B cell (primary cell): ENCODE measurements around the gene CIBAR2. TPM values are rescaled to one million over a fixed set of nuclear protein-coding genes. Genes with fewer than 3 reads are reported as not detected.

Source experiments
- ATAC-seq: fragments of 200-7000 bp; cut with Tn5 transposase; one replicate; pipeline ENCODE4 v1.10.0; 2021; ENCODE audit warnings: low read depth, mild to moderate bottlenecking, moderate number of reproducible peaks, moderate library complexity
- CTCF ChIA-PET: fragments of 350-600 bp; sonication (Branson Sonifier 250); formaldehyde crosslinking; loops from one replicate; lab custom pipeline; 2021; ENCODE audit warnings: antibody characterized with exemption, inconsistent platforms; lab: Charles Lee
- POLR2A ChIA-PET: fragments of 350-600 bp; sonication (Branson Sonifier 250); formaldehyde crosslinking; loops from one replicate; lab custom pipeline; 2021; ENCODE audit warnings: antibody characterized with exemption; lab: Charles Lee
- DNase-seq: peaks from one replicate; pipeline ENCODE4 v3.0.0; 2013
- H2AFZ ChIP-seq: 2 replicates; pipeline ENCODE4 v1.6.1; 2012; ENCODE audit warnings: mild to moderate bottlenecking, low read depth, low read length; ENCODE audit not compliant: insufficient read depth, poor library complexity, severe bottlenecking
- H3K27ac ChIP-seq, 2 donors: 1 replicate in 1 of 2; 2 replicates in 1 of 2; pipeline ENCODE4 v1.5.1; 2012 to 2013; ENCODE audit warnings: low read length in 2 of 2, mild to moderate bottlenecking in 2 of 2, moderate library complexity in 1 of 2
- H3K27me3 ChIP-seq, 4 experiments: fragments of 200-600 bp in 1 of 4; sonication (generic) in 1 of 4; replicated peaks in 1 of 4; 1 replicate in 2 of 4; 2 replicates in 2 of 4; pipeline versions ENCODE4 v1.6.1 to v1.7.0; 2013 to 2016; ENCODE audit warnings: low read length in 3 of 4, mild to moderate bottlenecking in 2 of 4, mixed read lengths in 1 of 4, moderate library complexity in 1 of 4; ENCODE audit not compliant: insufficient read depth in 4 of 4, control insufficient read depth in 3 of 4; ENCODE audit errors: control extremely low read depth in 1 of 4
- H3K36me3 ChIP-seq, 2 experiments: replicated peaks in 1 of 2; 1 replicate in 1 of 2; 2 replicates in 1 of 2; pipeline versions ENCODE4 v1.6.1 to v1.7.1; 2013; ENCODE audit warnings: low read length in 1 of 2; ENCODE audit not compliant: insufficient read depth in 2 of 2, control insufficient read depth in 1 of 2; ENCODE audit errors: control extremely low read depth in 1 of 2, extremely low read depth in 1 of 2
- H3K4me1 ChIP-seq, 2 donors: fragments of 200-600 bp in 1 of 2; sonication (generic) in 1 of 2; 1 replicate in 1 of 2; 2 replicates in 1 of 2; pipeline versions ENCODE4 v1.5.1 to v1.6.1; 2013 to 2017; ENCODE audit warnings: low read length in 2 of 2; ENCODE audit not compliant: control insufficient read depth in 2 of 2, insufficient read depth in 2 of 2
- H3K4me2 ChIP-seq: replicated peaks from 2 replicates; pipeline ENCODE3; 2012; ENCODE audit warnings: mild to moderate bottlenecking, low read depth, low read length; ENCODE audit not compliant: poor library complexity, severe bottlenecking
- H3K4me3 ChIP-seq, 5 experiments: fragments of 200-600 bp in 1 of 5; sonication (generic) in 1 of 5; 1 replicate in 3 of 5; 2 replicates in 2 of 5; pipeline versions ENCODE4 v1.5.1 to v1.7.0; 2011 to 2016; ENCODE audit warnings: low read length in 4 of 5, mild to moderate bottlenecking in 4 of 5, low read depth in 2 of 5, control low read depth in 1 of 5, moderate library complexity in 1 of 5; ENCODE audit not compliant: insufficient read depth in 1 of 5; ENCODE audit errors: control extremely low read depth in 1 of 5, extremely low read depth in 1 of 5
- H3K79me2 ChIP-seq: fragments of 200-600 bp; sonication (generic); one replicate; pipeline ENCODE4 v1.6.0; 2016; ENCODE audit warnings: low read length; ENCODE audit not compliant: control insufficient read depth, insufficient read depth
- H3K9ac ChIP-seq: fragments of 200-600 bp; sonication (generic); 2 replicates; pipeline ENCODE4 v1.6.1; 2017; ENCODE audit warnings: mild to moderate bottlenecking, low read length, moderate library complexity
- H3K9me3 ChIP-seq, 3 donors: one replicate each; pipeline versions ENCODE4 v1.6.1 to v1.7.1; 2013; ENCODE audit warnings: low read length in 2 of 3; ENCODE audit not compliant: control insufficient read depth in 2 of 3, insufficient read depth in 1 of 3; ENCODE audit errors: control extremely low read depth in 1 of 3
- H4K20me1 ChIP-seq: 2 replicates; pipeline ENCODE4 v1.6.0; 2012; ENCODE audit warnings: mild to moderate bottlenecking, low read length; ENCODE audit not compliant: insufficient read depth, control insufficient read depth, poor library complexity, severe bottlenecking
- H3K27ac Mint-ChIP-seq: one replicate; pipeline ENCODE4 v1.8.0; 2021; ENCODE audit warnings: mixed read lengths
- H3K27me3 Mint-ChIP-seq: one replicate; pipeline ENCODE4 v1.8.0; 2021; ENCODE audit warnings: mixed read lengths
- H3K4me1 Mint-ChIP-seq: one replicate; pipeline ENCODE4 v1.8.0; 2021; ENCODE audit warnings: mixed read lengths
- H3K4me3 Mint-ChIP-seq: one replicate; pipeline ENCODE4 v1.8.0; 2021; ENCODE audit warnings: mixed read lengths
- H3K9me3 Mint-ChIP-seq: one replicate; pipeline ENCODE4 v1.8.0; 2022; ENCODE audit warnings: mixed read lengths; ENCODE audit not compliant: insufficient read depth
- CTCF ChIP-seq: fragments of 200-600 bp; IDR thresholded peaks from one replicate; pipeline ENCODE4 v1.8.0; 2022; ENCODE audit warnings: antibody characterized with exemption, mild to moderate bottlenecking
- EZH2 ChIP-seq: IDR thresholded peaks from 2 replicates; pipeline ENCODE4 v1.6.1; 2012; ENCODE audit warnings: borderline replicate concordance, low read depth, mild to moderate bottlenecking, moderate library complexity, low read length; ENCODE audit not compliant: insufficient read depth, poor library complexity, severe bottlenecking
- WGBS: methylation state at CpG from one replicate; pipeline ENCODE4 v1.1.5; 2013; ENCODE audit warnings: missing lambda C conversion rate; ENCODE audit not compliant: insufficient coverage; 5-methylcytosine and 5-hydroxymethylcytosine counted together
- intact Hi-C: fragments of 100-400 bp; cut with micrococcal nuclease; formaldehyde crosslinking; loops from one replicate; pipeline ENCODE4 v1.10.0; 2022
- polyA plus RNA-seq: library from polyadenylated mRNA; depleted of rRNA; stranded (reverse); fragments of >200 nt; gene quantifications from 2 replicates; pipeline ENCODE4 v1.2.3, GENCODE V29; 2012
- total RNA-seq, 2 donors: library from RNA; stranded (reverse); fragments of 120-200 nt in 1 of 2; gene quantifications; 1 replicate in 1 of 2; 2 replicates in 1 of 2; pipeline versions ENCODE4 v1.2.3 to v1.2.4, GENCODE V29; 2013 to 2022

CIBAR2 gene
- total and polyA plus RNA-seq, 2 donors (not counting 1 experiment from before 2014, with no cell fraction given), result not detected

DNA sequence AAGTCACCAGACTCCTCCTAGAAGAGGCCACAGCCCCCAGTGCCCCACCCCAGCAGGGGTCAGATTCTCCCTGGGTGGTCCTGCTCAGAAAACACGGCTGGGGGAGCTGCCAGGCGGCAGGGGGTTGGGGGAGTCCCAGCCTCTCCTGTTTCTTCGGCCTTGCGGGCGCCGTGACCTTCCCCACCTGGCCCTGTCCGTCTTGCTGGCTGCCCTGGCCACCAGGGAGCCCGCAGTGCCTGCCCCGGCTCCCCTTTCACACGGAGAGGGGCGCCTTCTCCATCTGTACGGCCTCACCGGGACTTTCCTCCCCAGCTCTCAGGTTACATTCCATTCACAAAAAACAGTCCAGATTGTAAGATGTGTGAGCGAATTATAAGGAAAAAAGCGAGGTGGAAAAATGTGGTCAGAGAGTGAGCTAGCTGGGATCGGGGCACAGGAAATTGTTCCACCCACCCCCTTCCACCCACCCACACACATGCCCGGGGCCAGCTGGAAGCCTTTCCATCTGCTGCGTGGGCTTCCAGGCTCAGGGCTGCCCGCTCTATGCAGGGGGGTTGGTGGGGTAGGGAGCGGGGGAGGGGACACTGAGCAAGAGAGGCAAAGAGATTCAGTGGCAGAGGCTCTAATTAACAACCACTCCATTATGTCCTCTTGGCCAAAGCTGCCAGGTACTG, 14.6 kb upstream of the CIBAR2 start:
- ATAC-seq, result no peak
- Histone ChIP-seq H3K4me3 (no peak overlapping the region), H3K9me3 (no peaks in the 10 kb centered on the region), H3K4me1 (no peaks in the 10 kb centered on the region), H3K79me2 (no peaks in the 10 kb centered on the region), H3K36me3 (no peaks in the 10 kb centered on the region), H2AFZ (no peak overlapping the region), H3K9ac (no peak overlapping the region), H4K20me1 (no peaks in the 10 kb centered on the region), H3K27me3 (no peaks in the 10 kb centered on the region), H3K27ac (no peak overlapping the region), H3K4me2 (no peak overlapping the region)
- Mint-ChIP-seq H3K27ac (no peak overlapping the region), H3K4me3 (no peak overlapping the region), H3K4me1 (no peaks in the 10 kb centered on the region), H3K9me3 (no peaks in the 10 kb centered on the region), H3K27me3 (no peaks in the 10 kb centered on the region)
- ChIA-PET POLR2A (no interaction called here), CTCF (interaction anchor here (1.3 to 2.3 kb wide), 2 partner anchors 12 to 1391 kb away, joined by 3 to 9 read pairs; no protein-coding TSS in a partner anchor)
- TF ChIP-seq CTCF (no peak), EZH2 (no peak)
- intact Hi-C loops, result no loop called here
- DNase-seq, result no peak
- WGBS, result 75% methylated on average over 7 of the region's 20 CpGs

DNA sequence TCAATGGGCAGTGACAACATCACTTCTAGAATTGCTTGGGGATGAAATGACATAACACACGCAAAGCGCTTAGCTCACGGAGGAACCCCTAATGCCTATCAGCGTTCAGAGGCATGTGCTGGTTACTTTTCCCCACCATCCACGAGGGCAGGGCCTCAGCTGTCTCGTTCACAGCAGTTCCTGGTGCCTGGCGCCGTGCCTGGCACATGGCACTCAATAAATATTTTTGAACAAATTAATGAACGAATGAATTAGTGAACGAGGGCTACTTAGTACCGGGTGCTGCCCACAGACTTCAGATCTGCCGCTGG, 14.1 kb upstream of the CIBAR2 start:
- WGBS, result 89% methylated on average over 12 of the region's 12 CpGs
- no peak overlapping the region for H3K9ac ChIP-seq
- intact Hi-C loops, result no loop called here

More for the DNA sequence above, 14.1 kb upstream of the CIBAR2 start:
- ChIA-PET POLR2A (no interaction called here), CTCF (interaction anchor here (1.3 to 2.3 kb wide), 2 partner anchors 12 to 1391 kb away, joined by 3 to 9 read pairs; no protein-coding TSS in a partner anchor)
- Histone ChIP-seq H3K9me3 (no peaks in the 10 kb centered on the region), H3K79me2 (no peaks in the 10 kb centered on the region), H2AFZ (no peak overlapping the region), H3K27me3 (peaks cover 0 to 2% (median 0%) of the 10 kb centered on the region in 4 experiments), H3K4me1 (no peaks in the 10 kb centered on the region), H3K27ac (no peak overlapping the region), H3K4me2 (no peak overlapping the region), H3K36me3 (no peaks in the 10 kb centered on the region), H3K4me3 (no peak overlapping the region), H4K20me1 (no peaks in the 10 kb centered on the region)
- DNase-seq, result no peak
- Mint-ChIP-seq H3K27ac (no peak overlapping the region), H3K4me3 (no peak overlapping the region), H3K9me3 (no peaks in the 10 kb centered on the region), H3K4me1 (no peaks in the 10 kb centered on the region), H3K27me3 (no peaks in the 10 kb centered on the region)
- no peak for TF ChIP-seq EZH2
- no peak for TF ChIP-seq CTCF
- no peak for ATAC-seq
